ENCODE results near the gene OPRD1. TPM values are rescaled to one million over a fixed set of nuclear protein-coding genes. Genes with fewer than 3 reads are reported as not detected.

The OPRD1 gene
- total and polyA plus RNA-seq, 9 donors, result 0.17 to 0.45 (median 0.37) TPM

GRCh38 chr1:28800324-28800723 lies 11.6 kb upstream of the OPRD1 start:
- no peaks in the 10 kb centered on the region for H3K9me3 ChIP-seq (replicated peaks; ENCODE audit: control insufficient read depth, low read depth, low read length)
- H3K27ac ChIP-seq (ENCODE audit: low read length), result no peak overlapping the region
- no peak for DNase-seq
- WGBS (ENCODE audit: insufficient coverage), result 0% methylated on average over 1 of the region's 3 CpGs
- peaks cover 4% of the 10 kb centered on the region for H3K27me3 ChIP-seq (ENCODE audit: control insufficient read depth, insufficient read depth, low read length)
- no peaks in the 10 kb centered on the region for H3K36me3 ChIP-seq (ENCODE audit: control insufficient read depth, insufficient read depth, low read length)
- H3K4me1 ChIP-seq (ENCODE audit: control insufficient read depth, insufficient read depth, low read length), result peaks cover 3% of the 10 kb centered on the region
- H3K4me3 ChIP-seq (ENCODE audit: low read length), result no peak overlapping the region

- DNase-seq, result no peak
- H3K4me1 ChIP-seq (ENCODE audit: control insufficient read depth, insufficient read depth, low read length), result peaks cover 3% of the 10 kb centered on the region
- H3K36me3 ChIP-seq (ENCODE audit: control insufficient read depth, insufficient read depth, low read length), result no peaks in the 10 kb centered on the region
- H3K9me3 ChIP-seq (replicated peaks; ENCODE audit: control insufficient read depth, low read depth, low read length), result no peaks in the 10 kb centered on the region
- H3K4me3 ChIP-seq (ENCODE audit: low read length), result no peak overlapping the region
- H3K27me3 ChIP-seq (ENCODE audit: control insufficient read depth, insufficient read depth, low read length), result peaks cover 6% of the 10 kb centered on the region
- WGBS (ENCODE audit: insufficient coverage), result 84% methylated on average over 5 of the region's 6 CpGs
- no peak overlapping the region for H3K27ac ChIP-seq (ENCODE audit: low read length)
These were observed 10.5 kb upstream of the OPRD1 start for GRCh38 chr1:28801461-28801860.

- H3K36me3 ChIP-seq (ENCODE audit: control insufficient read depth, insufficient read depth, low read length), result no peaks in the 10 kb centered on the region
- 80% methylated on average over 3 of the region's 5 CpGs for WGBS (ENCODE audit: insufficient coverage)
- H3K4me1 ChIP-seq (ENCODE audit: control insufficient read depth, insufficient read depth, low read length), result peaks cover 3% of the 10 kb centered on the region
- H3K27ac ChIP-seq (ENCODE audit: low read length), result no peak overlapping the region
- H3K9me3 ChIP-seq (replicated peaks; ENCODE audit: control insufficient read depth, low read depth, low read length), result no peaks in the 10 kb centered on the region
- peaks cover 2% of the 10 kb centered on the region for H3K27me3 ChIP-seq (ENCODE audit: control insufficient read depth, insufficient read depth, low read length)
- no peak overlapping the region for H3K4me3 ChIP-seq (ENCODE audit: low read length)
- no peak for DNase-seq
These were observed 8.9 kb upstream of the OPRD1 start for GRCh38 chr1:28803051-28803450.

GRCh38 chr1:28803662-28804061 lies 8.3 kb upstream of the OPRD1 start:
- no peaks in the 10 kb centered on the region for H3K36me3 ChIP-seq (ENCODE audit: control insufficient read depth, insufficient read depth, low read length)
- no peak overlapping the region for H3K4me3 ChIP-seq (ENCODE audit: low read length)
- H3K27ac ChIP-seq (ENCODE audit: low read length), result no peak overlapping the region
- DNase-seq, result no peak
- H3K27me3 ChIP-seq (ENCODE audit: control insufficient read depth, insufficient read depth, low read length), result peaks cover 4% of the 10 kb centered on the region
- H3K4me1 ChIP-seq (ENCODE audit: control insufficient read depth, insufficient read depth, low read length), result peaks cover 3% of the 10 kb centered on the region
- 96% methylated on average over 2 of the region's 3 CpGs for WGBS (ENCODE audit: insufficient coverage)
- H3K9me3 ChIP-seq (replicated peaks; ENCODE audit: control insufficient read depth, low read depth, low read length), result no peaks in the 10 kb centered on the region

- no peak overlapping the region for H3K27ac ChIP-seq (ENCODE audit: low read length)
- no peaks in the 10 kb centered on the region for H3K9me3 ChIP-seq (replicated peaks; ENCODE audit: control insufficient read depth, low read depth, low read length)
- no peak overlapping the region for H3K4me3 ChIP-seq (ENCODE audit: low read length)
- WGBS (ENCODE audit: insufficient coverage), result 86% methylated on average over 2 of the region's 3 CpGs
- peaks cover 7% of the 10 kb centered on the region for H3K27me3 ChIP-seq (ENCODE audit: control insufficient read depth, insufficient read depth, low read length)
- peaks cover 3% of the 10 kb centered on the region for H3K4me1 ChIP-seq (ENCODE audit: control insufficient read depth, insufficient read depth, low read length)
- H3K36me3 ChIP-seq (ENCODE audit: control insufficient read depth, insufficient read depth, low read length), result no peaks in the 10 kb centered on the region
- DNase-seq, result no peak
These were observed 7.9 kb upstream of the OPRD1 start for GRCh38 chr1:28804071-28804470.

GRCh38 chr1:28807046-28807445 lies 4.9 kb upstream of the OPRD1 start:
- Histone ChIP-seq H3K4me1 (ENCODE audit: control insufficient read depth, insufficient read depth, low read length) (no peaks in the 10 kb centered on the region), H3K36me3 (ENCODE audit: control insufficient read depth, insufficient read depth, low read length) (no peaks in the 10 kb centered on the region), H3K9me3 (replicated peaks; ENCODE audit: control insufficient read depth, low read depth, low read length) (no peaks in the 10 kb centered on the region), H3K4me3 (ENCODE audit: low read length) (no peak overlapping the region), H3K27me3 (ENCODE audit: control insufficient read depth, insufficient read depth, low read length) (peaks cover 31% of the 10 kb centered on the region), H3K27ac (ENCODE audit: low read length) (no peak overlapping the region)
- WGBS (ENCODE audit: insufficient coverage), result 20% methylated on average over 2 of the region's 4 CpGs
- no peak for DNase-seq

- 83% methylated on average over 1 of the region's 4 CpGs for WGBS (ENCODE audit: insufficient coverage)
- Histone ChIP-seq H3K27me3 (ENCODE audit: control insufficient read depth, insufficient read depth, low read length) (peaks cover 39% of the 10 kb centered on the region), H3K9me3 (replicated peaks; ENCODE audit: control insufficient read depth, low read depth, low read length) (no peaks in the 10 kb centered on the region), H3K36me3 (ENCODE audit: control insufficient read depth, insufficient read depth, low read length) (no peaks in the 10 kb centered on the region), H3K27ac (ENCODE audit: low read length) (no peak overlapping the region), H3K4me1 (ENCODE audit: control insufficient read depth, insufficient read depth, low read length) (peaks cover 7% of the 10 kb centered on the region), H3K4me3 (ENCODE audit: low read length) (no peak overlapping the region)
- DNase-seq, result no peak
These were observed 4.0 kb upstream of the OPRD1 start for GRCh38 chr1:28807986-28808385.

GRCh38 chr1:28811369-28811765 lies 603 bp upstream of the OPRD1 start:
- Histone ChIP-seq H3K36me3 (ENCODE audit: control insufficient read depth, insufficient read depth, low read length) (no peaks in the 10 kb centered on the region), H3K27me3 (ENCODE audit: control insufficient read depth, insufficient read depth, low read length) (peaks cover 67% of the 10 kb centered on the region), H3K4me3 (ENCODE audit: low read length) (no peak overlapping the region), H3K27ac (ENCODE audit: low read length) (no peak overlapping the region), H3K4me1 (ENCODE audit: control insufficient read depth, insufficient read depth, low read length) (peaks cover 13% of the 10 kb centered on the region), H3K9me3 (replicated peaks; ENCODE audit: control insufficient read depth, low read depth, low read length) (no peaks in the 10 kb centered on the region)
- no peak for DNase-seq
- 52% methylated on average over 2 of the region's 9 CpGs for WGBS (ENCODE audit: insufficient coverage)

- H3K36me3 ChIP-seq (ENCODE audit: control insufficient read depth, insufficient read depth, low read length), result no peaks in the 10 kb centered on the region
- H3K4me1 ChIP-seq (ENCODE audit: control insufficient read depth, insufficient read depth, low read length), result peaks cover 13% of the 10 kb centered on the region
- H3K27me3 ChIP-seq (ENCODE audit: control insufficient read depth, insufficient read depth, low read length), result peaks cover 76% of the 10 kb centered on the region
- H3K27ac ChIP-seq (ENCODE audit: low read length), result no peak overlapping the region
- H3K9me3 ChIP-seq (replicated peaks; ENCODE audit: control insufficient read depth, low read depth, low read length), result no peaks in the 10 kb centered on the region
- WGBS (ENCODE audit: insufficient coverage), result 44% methylated on average over 29 of the region's 34 CpGs
- H3K4me3 ChIP-seq (ENCODE audit: low read length), result no peak overlapping the region
- DNase-seq, result peak; percentile 36
These were observed 899 bp downstream of the OPRD1 start for GRCh38 chr1:28812669-28813468.

GRCh38 chr1:28813931-28814465 lies 2.0 kb downstream of the OPRD1 start:
- peaks cover 13% of the 10 kb centered on the region for H3K4me1 ChIP-seq (ENCODE audit: control insufficient read depth, insufficient read depth, low read length)
- H3K36me3 ChIP-seq (ENCODE audit: control insufficient read depth, insufficient read depth, low read length), result no peaks in the 10 kb centered on the region
- peaks cover 71% of the 10 kb centered on the region for H3K27me3 ChIP-seq (ENCODE audit: control insufficient read depth, insufficient read depth, low read length)
- H3K27ac ChIP-seq (ENCODE audit: low read length), result no peak overlapping the region
- WGBS (ENCODE audit: insufficient coverage), result 75% methylated on average over 5 of the region's 15 CpGs
- no peak overlapping the region for H3K4me3 ChIP-seq (ENCODE audit: low read length)
- H3K9me3 ChIP-seq (replicated peaks; ENCODE audit: control insufficient read depth, low read depth, low read length), result no peaks in the 10 kb centered on the region
- no peak for DNase-seq

Data from muscle of leg (tissue), 11 donors.